ENCODE data around the gene ADCY9. TPM values are rescaled to one million over a fixed set of nuclear protein-coding genes. Genes with fewer than 3 reads are reported as not detected.

ADCY9 gene
- total RNA-seq, 2 experiments from 2014 or later, result 7.1 to 7.4 TPM

- Mint-ChIP-seq H3K4me1 (ENCODE audit: low read depth) (no peaks in the 10 kb centered on the region), H3K27me3 (peaks cover 38% of the 10 kb centered on the region), H3K4me3 (no peak overlapping the region), H3K9me3 (no peaks in the 10 kb centered on the region), H3K36me3 (ENCODE audit: low read depth) (no peaks in the 10 kb centered on the region), H3K27ac (no peak overlapping the region)
- no peak overlapping the region for H3K27ac ChIP-seq (ENCODE audit: low read depth in 1 of 2, low read length in 2 of 2)
- no peaks in the 10 kb centered on the region for H3K4me1 ChIP-seq (ENCODE audit: insufficient read depth, low read length)
- H3K4me3 ChIP-seq (ENCODE audit: low read length), result no peak overlapping the region
- intact Hi-C loops (cut with DNase I, micrococcal nuclease), result no loop called here
- TF ChIP-seq CTCF (IDR thresholded peaks at IDR 0.05), result no peak
- ChIA-PET POLR2A (no interaction called here), CTCF (interaction anchor here (0.7 kb wide), 2 partner anchors 26 to 303 kb away, joined by 3 to 4 read pairs; no protein-coding TSS in a partner anchor)
- DNase-seq (no peak), ATAC-seq (ENCODE audit: poor library complexity) (no peak)
- no peaks in the 10 kb centered on the region for H3K36me3 ChIP-seq (ENCODE audit: insufficient read depth, low read length)
- H3K27me3 ChIP-seq (ENCODE audit: control insufficient read depth in 1 of 2, insufficient read depth in 2 of 2, low read length in 2 of 2), result peaks cover 6 to 28% of the 10 kb centered on the region in 2 experiments
- H3K9me3 ChIP-seq (ENCODE audit: control insufficient read depth in 1 of 2, insufficient read depth in 1 of 2, low read length in 2 of 2), result no peaks in the 10 kb centered on the region
Observed at GRCh38 chr16:3950343-3951193, 165.7 kb downstream of the ADCY9 start.

- H3K9me3 Mint-ChIP-seq, result no peaks in the 10 kb centered on the region
- no peak overlapping the region for H3K4me3 Mint-ChIP-seq
- H3K4me1 ChIP-seq (ENCODE audit: insufficient read depth, low read length), result no peaks in the 10 kb centered on the region
- no peak overlapping the region for H3K4me3 ChIP-seq (ENCODE audit: low read length)
- ATAC-seq (ENCODE audit: poor library complexity) (no peak), DNase-seq (no peak)
- peaks cover 5 to 27% of the 10 kb centered on the region in 2 experiments for H3K27me3 ChIP-seq (ENCODE audit: control insufficient read depth in 1 of 2, insufficient read depth in 2 of 2, low read length in 2 of 2)
- ChIA-PET POLR2A (no interaction called here), CTCF (interaction anchor here (0.7 kb wide), 2 partner anchors 25 to 304 kb away, joined by 3 to 4 read pairs; no protein-coding TSS in a partner anchor)
- no peak overlapping the region for H3K27ac ChIP-seq (ENCODE audit: low read depth in 1 of 2, low read length in 2 of 2)
- TF ChIP-seq CTCF (IDR thresholded peaks at IDR 0.05), result no peak
- H3K36me3 Mint-ChIP-seq (ENCODE audit: low read depth), result no peaks in the 10 kb centered on the region
- peaks cover 32% of the 10 kb centered on the region for H3K27me3 Mint-ChIP-seq
- H3K36me3 ChIP-seq (ENCODE audit: insufficient read depth, low read length), result no peaks in the 10 kb centered on the region
- intact Hi-C loops (cut with DNase I, micrococcal nuclease), result no loop called here
- H3K9me3 ChIP-seq (ENCODE audit: control insufficient read depth in 1 of 2, insufficient read depth in 1 of 2, low read length in 2 of 2), result no peaks in the 10 kb centered on the region
- H3K4me1 Mint-ChIP-seq (ENCODE audit: low read depth), result no peaks in the 10 kb centered on the region
- no peak overlapping the region for H3K27ac Mint-ChIP-seq
Observed at GRCh38 chr16:3949946-3950342, 166.3 kb downstream of the ADCY9 start.

- no peaks in the 10 kb centered on the region for H3K9me3 Mint-ChIP-seq
- Histone ChIP-seq H3K9me3 (ENCODE audit: control insufficient read depth in 1 of 2, insufficient read depth in 1 of 2, low read length in 2 of 2) (no peaks in the 10 kb centered on the region), H3K27me3 (ENCODE audit: control insufficient read depth in 1 of 2, insufficient read depth in 2 of 2, low read length in 2 of 2) (peaks cover 5 to 20% of the 10 kb centered on the region in 2 experiments), H3K27ac (ENCODE audit: low read depth in 1 of 2, low read length in 2 of 2) (no peak overlapping the region), H3K36me3 (ENCODE audit: insufficient read depth, low read length) (no peaks in the 10 kb centered on the region), H3K4me1 (ENCODE audit: insufficient read depth, low read length) (no peaks in the 10 kb centered on the region), H3K4me3 (ENCODE audit: low read length) (no peak overlapping the region)
- DNase-seq, result no peak
- ATAC-seq (ENCODE audit: poor library complexity), result no peak
- ChIA-PET POLR2A (no interaction called here), CTCF (no interaction called here)
- TF ChIP-seq CTCF (IDR thresholded peaks at IDR 0.05), result no peak
- H3K4me1 Mint-ChIP-seq (ENCODE audit: low read depth), result no peaks in the 10 kb centered on the region
- no peak overlapping the region for H3K27ac Mint-ChIP-seq
- peaks cover 25% of the 10 kb centered on the region for H3K27me3 Mint-ChIP-seq
- intact Hi-C loops (cut with DNase I, micrococcal nuclease), result no loop called here
- H3K4me3 Mint-ChIP-seq, result no peak overlapping the region
- no peaks in the 10 kb centered on the region for H3K36me3 Mint-ChIP-seq (ENCODE audit: low read depth)
Observed at GRCh38 chr16:3949287-3949686, 167.0 kb downstream of the ADCY9 start.
